OCI-LY3 (cell line): ENCODE measurements around the gene SSRP1.

ENCODE experiments used
- CTCF ChIP-seq: fragments of 200-600, 300-600 bp; sonication (generic); IDR thresholded peaks from 2 replicates; pipeline ENCODE4 v1.5.1; 2014; ENCODE audit warnings: antibody characterized with exemption, low read length, low read depth
- EZH2phosphoT487 ChIP-seq: fragments of 200-600 bp; shearing (Covaris generic); IDR thresholded peaks from 2 replicates; pipeline ENCODE4 v1.6.1; 2018; ENCODE audit warnings: antibody characterized with exemption, mixed run types, low read depth

- TF ChIP-seq CTCF: no peak
- TF ChIP-seq EZH2phosphoT487: no peak
These were observed 13.2 kb downstream of the SSRP1 start for GRCh38 chr11:57322256-57323166.
